ENCODE data around the gene FCN3. TPM values are rescaled to one million over a fixed set of nuclear protein-coding genes. Genes with fewer than 3 reads are reported as not detected.
A peak's percentile ranks its signal among the peaks of the same experiment; 100 is the strongest.
"Not testable (repeated sequence)": the region's sequence is repeated elsewhere in the genome, so short reads cannot be mapped to it uniquely, and the experiment has no call there.

Gene FCN3
- total RNA-seq, 1 experiment from 2014 or later: 0.22 TPM

- H3K27me3 Mint-ChIP-seq (ENCODE audit: low read depth): peaks cover 2% of the 10 kb centered on the region
- no peak overlapping the region for H3K56ac ChIP-seq (ENCODE audit: insufficient read length, low read depth, low read length)
- no peak overlapping the region for H2BK5ac ChIP-seq (ENCODE audit: insufficient read length, low read length)
- WGBS (ENCODE audit: extremely low coverage, insufficient read length, low lambda C conversion rate): no CpG with 5 or more reads among the region's 5 CpGs
- peaks cover 2% of the 10 kb centered on the region for H3K4me1 ChIP-seq (ENCODE audit: insufficient read depth, low read length)
- H2BK15ac ChIP-seq (ENCODE audit: low read depth, low read length): no peak overlapping the region
- no peak overlapping the region for H3K18ac ChIP-seq (ENCODE audit: insufficient read length, low read depth, low read length)
- H2BK12ac ChIP-seq (ENCODE audit: insufficient read length, low read depth, low read length): no peak overlapping the region
- H3K79me1 ChIP-seq (ENCODE audit: insufficient read depth, low read depth, low read length, poor library complexity, severe bottlenecking): no peaks in the 10 kb centered on the region
- peak overlapping the region in 1 of 2 experiments; percentile 54; a peak in 2 of 5 replicates for H3K4me3 Mint-ChIP-seq
- H3K4ac ChIP-seq (ENCODE audit: low read depth, low read length): no peak overlapping the region
- H4K8ac ChIP-seq (replicated peaks; ENCODE audit: insufficient read length, low read depth, low read length): no peak overlapping the region
- H3K36me3 Mint-ChIP-seq (ENCODE audit: insufficient read depth in 1 of 3, low read depth in 3 of 3): no peaks in the 10 kb centered on the region
- no peak overlapping the region for H2AFZ ChIP-seq (ENCODE audit: low read length)
- H3K14ac ChIP-seq (ENCODE audit: insufficient read depth, low read length): no peak overlapping the region
- H4K5ac ChIP-seq (ENCODE audit: insufficient read length, low read depth, low read length): no peak overlapping the region
- H4K91ac ChIP-seq (ENCODE audit: insufficient read length, low read depth, low read length): no peak overlapping the region
- H3K79me2 ChIP-seq (ENCODE audit: insufficient read depth, low read length): no peaks in the 10 kb centered on the region
- no peak overlapping the region for H3K9ac ChIP-seq (ENCODE audit: extremely low read depth, insufficient read length, low read length)
- H3K23ac ChIP-seq (ENCODE audit: insufficient read length, low read depth, low read length): no peak overlapping the region
- H4K20me1 ChIP-seq (ENCODE audit: control insufficient read depth, insufficient read depth, insufficient read length): no peaks in the 10 kb centered on the region
- H3K27me3 ChIP-seq (ENCODE audit: insufficient read depth, low read length): no peaks in the 10 kb centered on the region
- H3K9me3 ChIP-seq (ENCODE audit: control insufficient read depth, low read depth, low read length): no peaks in the 10 kb centered on the region
- peaks cover 4% of the 10 kb centered on the region for H3K23me2 ChIP-seq (ENCODE audit: insufficient read length, low read depth, low read length, poor library complexity, severe bottlenecking)
- H3T11ph ChIP-seq (ENCODE audit: low read length): no peak overlapping the region
- peak; percentile 83 for DNase-seq
- no peak overlapping the region for H2BK20ac ChIP-seq (ENCODE audit: low read depth, low read length, poor library complexity, severe bottlenecking)
- TF ChIP-seq CTCF (conservative IDR thresholded peaks at IDR 0.05): peak; percentile 84
- H3K4me2 ChIP-seq (ENCODE audit: insufficient read depth, insufficient read length, low read length): no peak overlapping the region
- no peak overlapping the region for H2BK120ac ChIP-seq (ENCODE audit: low read depth, low read length, poor library complexity, severe bottlenecking)
- peaks cover 20 to 22% of the 10 kb centered on the region in 2 experiments for H3K4me1 Mint-ChIP-seq
- H2AK5ac ChIP-seq (ENCODE audit: insufficient read length, low read length): no peak overlapping the region
- H3K27ac Mint-ChIP-seq: peak overlapping the region in 1 of 3 experiments; percentile 18; a peak in 1 of 7 replicates
- H3K27ac ChIP-seq (ENCODE audit: insufficient read length, low read depth, low read length): no peak overlapping the region
- no peaks in the 10 kb centered on the region; a peak in 3 of 5 replicates for H3K9me3 Mint-ChIP-seq
Observed at GRCh38 chr1:27388337-27389005, 13.8 kb upstream of the FCN3 start.

- H4K20me1 ChIP-seq (ENCODE audit: control insufficient read depth, insufficient read depth, insufficient read length); H3K56ac ChIP-seq (ENCODE audit: insufficient read length, low read depth, low read length); H3K36me3 Mint-ChIP-seq (ENCODE audit: insufficient read depth in 1 of 3, low read depth in 3 of 3); H3K9ac ChIP-seq (ENCODE audit: extremely low read depth, insufficient read length, low read length); H2BK120ac ChIP-seq (ENCODE audit: low read depth, low read length, poor library complexity, severe bottlenecking); H3K4me3 Mint-ChIP-seq; H2AFZ ChIP-seq (ENCODE audit: low read length); H3K23me2 ChIP-seq (ENCODE audit: insufficient read length, low read depth, low read length, poor library complexity, severe bottlenecking); H3K79me1 ChIP-seq (ENCODE audit: insufficient read depth, low read depth, low read length, poor library complexity, severe bottlenecking); DNase-seq; H2BK15ac ChIP-seq (ENCODE audit: low read depth, low read length); H3K23ac ChIP-seq (ENCODE audit: insufficient read length, low read depth, low read length); H3K27me3 ChIP-seq (ENCODE audit: insufficient read depth, low read length); H3K14ac ChIP-seq (ENCODE audit: insufficient read depth, low read length); H3K4me1 ChIP-seq (ENCODE audit: insufficient read depth, low read length); H3K79me2 ChIP-seq (ENCODE audit: insufficient read depth, low read length); H4K8ac ChIP-seq (replicated peaks; ENCODE audit: insufficient read length, low read depth, low read length); H4K91ac ChIP-seq (ENCODE audit: insufficient read length, low read depth, low read length); H3K18ac ChIP-seq (ENCODE audit: insufficient read length, low read depth, low read length); H3T11ph ChIP-seq (ENCODE audit: low read length); H3K9me3 Mint-ChIP-seq; H4K5ac ChIP-seq (ENCODE audit: insufficient read length, low read depth, low read length); H3K27ac Mint-ChIP-seq; H3K4ac ChIP-seq (ENCODE audit: low read depth, low read length); H2BK5ac ChIP-seq (ENCODE audit: insufficient read length, low read length); H3K27ac ChIP-seq (ENCODE audit: insufficient read length, low read depth, low read length); H3K9me3 ChIP-seq (ENCODE audit: control insufficient read depth, low read depth, low read length); H2AK5ac ChIP-seq (ENCODE audit: insufficient read length, low read length); H2BK20ac ChIP-seq (ENCODE audit: low read depth, low read length, poor library complexity, severe bottlenecking); H2BK12ac ChIP-seq (ENCODE audit: insufficient read length, low read depth, low read length); H3K4me2 ChIP-seq (ENCODE audit: insufficient read depth, insufficient read length, low read length): not testable (repeated sequence)
- Mint-ChIP-seq H3K27me3 (ENCODE audit: low read depth) (peaks cover 27% of the 10 kb centered on the region), H3K4me1 (peaks cover 9 to 12% of the 10 kb centered on the region in 2 experiments)
- no CpG with 5 or more reads among the region's 3 CpGs for WGBS (ENCODE audit: extremely low coverage, insufficient read length, low lambda C conversion rate)
Observed at GRCh38 chr1:27384797-27385196, 10.2 kb upstream of the FCN3 start.

Measured in H9 (cell line).